ENCODE measurements around the gene NEK6. TPM values are rescaled to one million over a fixed set of nuclear protein-coding genes. Genes with fewer than 3 reads are reported as not detected.
A peak's percentile ranks its signal among the peaks of the same experiment; 100 is the strongest.

The NEK6 gene
- total RNA-seq, 2 experiments from 2014 or later: 0.89 to 1.7 TPM

- Histone ChIP-seq H3K9me3 (ENCODE audit: control insufficient read depth in 1 of 2, insufficient read depth in 1 of 2, low read length in 2 of 2) (no peaks in the 10 kb centered on the region), H3K27me3 (ENCODE audit: control insufficient read depth in 1 of 2, insufficient read depth in 2 of 2, low read length in 2 of 2) (no peaks in the 10 kb centered on the region), H3K27ac (ENCODE audit: low read depth in 1 of 2, low read length in 2 of 2) (no peak overlapping the region), H3K4me3 (ENCODE audit: low read length) (no peak overlapping the region), H3K36me3 (ENCODE audit: insufficient read depth, low read length) (no peaks in the 10 kb centered on the region), H3K4me1 (ENCODE audit: insufficient read depth, low read length) (no peaks in the 10 kb centered on the region)
- intact Hi-C loops (cut with DNase I, micrococcal nuclease): no loop called here
- Mint-ChIP-seq H3K4me1 (ENCODE audit: low read depth) (no peaks in the 10 kb centered on the region), H3K27ac (no peak overlapping the region), H3K9me3 (peaks cover 3% of the 10 kb centered on the region), H3K27me3 (peaks cover 4% of the 10 kb centered on the region), H3K36me3 (ENCODE audit: low read depth) (peaks cover 3% of the 10 kb centered on the region), H3K4me3 (no peak overlapping the region)
- ATAC-seq (ENCODE audit: poor library complexity) (no peak), DNase-seq (no peak)
- TF ChIP-seq CTCF (IDR thresholded peaks at IDR 0.05): no peak
- CTCF ChIA-PET: no interaction called here
- POLR2A ChIA-PET: no interaction called here
These were observed 26.5 kb upstream of the NEK6 start for GRCh38 chr9:124231095-124231737.

DNA sequence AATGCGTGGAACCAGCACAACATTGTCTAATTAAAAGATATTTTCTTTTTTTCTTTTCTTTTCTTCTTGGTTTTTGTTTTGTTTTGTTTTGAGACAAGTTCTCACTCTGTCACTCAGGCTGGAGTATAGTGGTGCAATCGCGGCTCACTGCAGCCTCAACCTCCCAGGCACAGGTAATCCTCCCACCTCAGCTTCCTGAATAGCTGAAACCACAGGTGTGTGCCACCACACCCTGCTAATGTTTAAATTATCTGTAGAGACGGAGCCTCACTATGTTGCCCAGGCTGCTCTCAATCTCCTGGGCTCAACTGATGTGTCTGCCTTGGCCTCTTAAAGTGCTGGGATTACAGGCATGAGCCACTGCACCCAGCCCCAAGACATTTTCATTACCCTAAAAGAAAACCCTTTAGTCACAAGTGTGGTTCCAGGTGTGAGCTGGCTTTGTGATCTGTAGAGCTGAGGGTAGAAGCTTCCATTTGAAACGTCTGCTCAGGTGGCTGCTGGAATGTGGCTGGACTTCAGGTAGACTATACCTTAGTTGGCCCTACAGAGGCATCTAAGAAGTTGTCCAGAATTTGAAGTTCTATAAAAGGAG is 19.1 kb upstream of the NEK6 start:
- H3K36me3 ChIP-seq (ENCODE audit: insufficient read depth, low read length): no peaks in the 10 kb centered on the region
- DNase-seq (peak in 1 of 14 experiments; percentile 73), ATAC-seq (ENCODE audit: poor library complexity) (no peak)
- H3K4me1 ChIP-seq (ENCODE audit: insufficient read depth, low read length): peaks cover 39% of the 10 kb centered on the region
- no peak for TF ChIP-seq CTCF (IDR thresholded peaks at IDR 0.05)
- POLR2A ChIA-PET: no interaction called here
- peak overlapping the region; percentile 2 for H3K4me3 ChIP-seq (ENCODE audit: low read length)
- H3K9me3 ChIP-seq (ENCODE audit: control insufficient read depth in 1 of 2, insufficient read depth in 1 of 2, low read length in 2 of 2): peaks cover 0 to 5% of the 10 kb centered on the region in 2 experiments
- Mint-ChIP-seq H3K9me3 (no peaks in the 10 kb centered on the region), H3K4me3 (no peak overlapping the region), H3K36me3 (ENCODE audit: low read depth) (no peaks in the 10 kb centered on the region), H3K4me1 (ENCODE audit: low read depth) (peaks cover 22% of the 10 kb centered on the region), H3K27me3 (no peaks in the 10 kb centered on the region), H3K27ac (no peak overlapping the region)
- H3K27me3 ChIP-seq (ENCODE audit: control insufficient read depth in 1 of 2, insufficient read depth in 2 of 2, low read length in 2 of 2): no peaks in the 10 kb centered on the region
- CTCF ChIA-PET: no interaction called here
- H3K27ac ChIP-seq (ENCODE audit: low read depth in 1 of 2, low read length in 2 of 2): no peak overlapping the region
- intact Hi-C loops (cut with DNase I, micrococcal nuclease): no loop called here

DNA sequence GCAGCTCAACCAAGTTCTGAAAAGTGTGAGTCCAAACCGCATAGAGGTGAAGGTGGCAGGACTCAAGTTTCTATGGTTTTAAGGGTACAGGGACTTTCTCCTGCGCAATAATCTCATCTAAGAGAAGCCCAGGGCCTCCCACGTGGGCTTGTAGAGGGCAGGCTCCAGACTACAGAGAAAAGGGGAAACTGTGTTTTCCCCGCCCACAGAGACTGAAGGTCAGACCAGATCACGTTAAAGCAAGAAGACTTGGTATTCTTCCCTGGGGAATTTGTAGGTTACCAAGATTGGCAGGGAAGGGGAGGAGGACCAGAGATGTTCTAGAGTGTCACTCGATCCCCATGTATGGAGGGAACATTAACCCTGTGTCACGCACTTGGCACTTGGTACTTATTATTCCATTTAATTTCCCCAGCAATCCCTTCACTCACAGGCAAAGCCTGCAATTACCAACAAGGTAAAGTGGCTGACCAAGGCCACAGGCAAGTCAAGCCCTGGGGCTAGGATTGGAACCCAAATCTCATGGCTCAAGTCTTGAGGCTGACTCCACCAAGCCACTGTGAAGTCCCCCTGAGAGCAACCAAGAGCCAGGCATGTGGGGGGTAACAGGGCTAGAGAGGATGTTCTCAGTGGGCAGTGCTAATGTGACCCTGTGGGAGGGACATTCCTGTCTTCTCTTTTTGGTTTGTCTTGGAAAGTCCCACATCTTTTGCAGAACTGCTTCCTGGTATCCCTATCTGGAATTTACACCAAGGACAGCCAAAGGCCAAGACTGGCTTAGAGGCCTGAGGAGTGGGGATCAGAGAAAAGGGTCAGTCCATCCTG is 18.3 kb upstream of the NEK6 start:
- H3K27ac Mint-ChIP-seq: no peak overlapping the region
- DNase-seq: peak in 2 of 14 experiments; percentile 53 to 55
- peaks cover 22% of the 10 kb centered on the region for H3K4me1 Mint-ChIP-seq (ENCODE audit: low read depth)
- Histone ChIP-seq H3K4me3 (ENCODE audit: low read length) (no peak overlapping the region), H3K36me3 (ENCODE audit: insufficient read depth, low read length) (no peaks in the 10 kb centered on the region), H3K27ac (ENCODE audit: low read depth in 1 of 2, low read length in 2 of 2) (no peak overlapping the region), H3K9me3 (ENCODE audit: control insufficient read depth in 1 of 2, insufficient read depth in 1 of 2, low read length in 2 of 2) (peaks cover 0 to 5% of the 10 kb centered on the region in 2 experiments), H3K4me1 (ENCODE audit: insufficient read depth, low read length) (peaks cover 39% of the 10 kb centered on the region), H3K27me3 (ENCODE audit: control insufficient read depth in 1 of 2, insufficient read depth in 2 of 2, low read length in 2 of 2) (no peaks in the 10 kb centered on the region)
- H3K4me3 Mint-ChIP-seq: no peak overlapping the region
- no peaks in the 10 kb centered on the region for H3K36me3 Mint-ChIP-seq (ENCODE audit: low read depth)
- ChIA-PET POLR2A (no interaction called here), CTCF (no interaction called here)
- no peak for ATAC-seq (ENCODE audit: poor library complexity)
- H3K27me3 Mint-ChIP-seq: no peaks in the 10 kb centered on the region
- H3K9me3 Mint-ChIP-seq: no peaks in the 10 kb centered on the region
- no peak for TF ChIP-seq CTCF (IDR thresholded peaks at IDR 0.05)
- intact Hi-C loops (cut with DNase I, micrococcal nuclease): no loop called here
